Suprapubic skin (tissue), 4 donors: ENCODE results near the gene EGFL7. TPM values are rescaled to one million over a fixed set of nuclear protein-coding genes. Genes with fewer than 3 reads are reported as not detected.
"Not testable (repeated sequence)": the region's sequence is repeated elsewhere in the genome, so short reads cannot be mapped to it uniquely, and the experiment has no call there.

Experiments
- DNase-seq, 2 donors: peaks; one replicate each; pipeline ENCODE4 v3.0.0-alpha.2; 2019; ENCODE audit warnings: low spot score in 2 of 2
- H3K27ac ChIP-seq: fragments of 200-600 bp; sonication (generic); one replicate; pipeline ENCODE4 v1.5.1; 2019
- H3K27me3 ChIP-seq: fragments of 200-600 bp; sonication (generic); one replicate; pipeline ENCODE4 v1.5.1; 2019
- H3K36me3 ChIP-seq: fragments of 200-600 bp; sonication (generic); one replicate; pipeline ENCODE4 v1.5.1; 2019
- H3K4me1 ChIP-seq: fragments of 200-600 bp; sonication (generic); one replicate; pipeline ENCODE4 v1.5.1; 2019
- H3K4me3 ChIP-seq: fragments of 200-600 bp; sonication (generic); one replicate; pipeline ENCODE4 v1.5.1; 2019; ENCODE audit warnings: mild to moderate bottlenecking
- H3K9me3 ChIP-seq: fragments of 200-600 bp; sonication (generic); one replicate; pipeline ENCODE4 v1.5.1; 2019
- EP300 ChIP-seq: sonication (generic); formaldehyde crosslinking; IDR thresholded peaks from one replicate; pipeline ENCODE4 v1.6.1; 2017; ENCODE audit warnings: antibody characterized with exemption
- POLR2A ChIP-seq, 2 donors: fragments of 450-650 bp; IDR thresholded peaks; one replicate each; pipeline ENCODE4 v1.6.1; 2017; ENCODE audit warnings: antibody characterized with exemption in 2 of 2, mild to moderate bottlenecking in 2 of 2, moderate library complexity in 2 of 2
- POLR2AphosphoS5 ChIP-seq, 3 donors: sonication (generic); formaldehyde crosslinking; IDR thresholded peaks; one replicate each; pipeline ENCODE4 v1.6.1; 2017; ENCODE audit warnings: antibody characterized with exemption in 3 of 3
- WGBS: methylation state at CpG from one replicate; pipeline ENCODE4 v1.1.5; 2018; 5-methylcytosine and 5-hydroxymethylcytosine counted together
- total RNA-seq, 4 donors: library from RNA; depleted of rRNA; stranded (reverse); fragments of >200 nt; gene quantifications; one replicate each; pipeline ENCODE4 v1.1.0, GENCODE V29; 2016
- TF ChIP-seq, protein P1 (sequence below), 2 donors: fragments of 200-600 bp in 1 of 2; fragments of 450-650 bp in 1 of 2; sonication (generic) in 1 of 2; IDR thresholded peaks; one replicate each; pipeline ENCODE4 v1.5.1; 2016 to 2019; ENCODE audit warnings: antibody characterized with exemption in 2 of 2, mild to moderate bottlenecking in 1 of 2, moderate library complexity in 1 of 2

EGFL7 gene
- total RNA-seq, 4 donors from 2014 or later = 12.2 to 49.6 (median 28.6) TPM

DNA sequence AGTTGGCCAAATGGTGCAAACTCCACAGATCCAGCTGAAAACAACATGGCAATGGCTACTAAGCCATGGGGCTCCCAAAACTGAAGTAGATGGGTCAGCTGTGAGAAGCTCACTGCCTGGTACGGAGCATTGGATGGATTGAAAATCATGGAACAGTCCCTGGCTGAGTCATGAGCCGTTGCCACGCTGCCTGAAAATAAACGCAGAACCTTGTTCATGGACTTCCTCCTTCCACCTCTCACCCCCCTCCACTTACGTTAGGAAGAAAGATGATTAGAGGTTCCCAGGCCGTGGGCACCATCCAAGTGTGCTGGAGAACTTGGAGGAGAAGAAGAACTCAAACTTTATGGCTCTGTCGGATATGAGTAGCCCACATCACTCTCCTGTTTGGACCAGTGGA, 42.8 kb downstream of the EGFL7 start:
- Histone ChIP-seq H3K36me3 (no peaks in the 10 kb centered on the region), H3K27ac (no peak overlapping the region), H3K4me3 (no peak overlapping the region), H3K4me1 (no peaks in the 10 kb centered on the region), H3K27me3 (peaks cover 11% of the 10 kb centered on the region), H3K9me3 (no peaks in the 10 kb centered on the region)
- TF ChIP-seq EP300 (no peak), POLR2A (IDR thresholded peaks at IDR 0.05) (no peak), POLR2AphosphoS5 (IDR thresholded peaks at IDR 0.05) (no peak)
- TF ChIP-seq, protein P1, sequence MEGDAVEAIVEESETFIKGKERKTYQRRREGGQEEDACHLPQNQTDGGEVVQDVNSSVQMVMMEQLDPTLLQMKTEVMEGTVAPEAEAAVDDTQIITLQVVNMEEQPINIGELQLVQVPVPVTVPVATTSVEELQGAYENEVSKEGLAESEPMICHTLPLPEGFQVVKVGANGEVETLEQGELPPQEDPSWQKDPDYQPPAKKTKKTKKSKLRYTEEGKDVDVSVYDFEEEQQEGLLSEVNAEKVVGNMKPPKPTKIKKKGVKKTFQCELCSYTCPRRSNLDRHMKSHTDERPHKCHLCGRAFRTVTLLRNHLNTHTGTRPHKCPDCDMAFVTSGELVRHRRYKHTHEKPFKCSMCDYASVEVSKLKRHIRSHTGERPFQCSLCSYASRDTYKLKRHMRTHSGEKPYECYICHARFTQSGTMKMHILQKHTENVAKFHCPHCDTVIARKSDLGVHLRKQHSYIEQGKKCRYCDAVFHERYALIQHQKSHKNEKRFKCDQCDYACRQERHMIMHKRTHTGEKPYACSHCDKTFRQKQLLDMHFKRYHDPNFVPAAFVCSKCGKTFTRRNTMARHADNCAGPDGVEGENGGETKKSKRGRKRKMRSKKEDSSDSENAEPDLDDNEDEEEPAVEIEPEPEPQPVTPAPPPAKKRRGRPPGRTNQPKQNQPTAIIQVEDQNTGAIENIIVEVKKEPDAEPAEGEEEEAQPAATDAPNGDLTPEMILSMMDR (IDR thresholded peaks at IDR 0.05) = no peak
- 75% methylated on average over 7 of the region's 7 CpGs for WGBS
- no peak for DNase-seq

DNA sequence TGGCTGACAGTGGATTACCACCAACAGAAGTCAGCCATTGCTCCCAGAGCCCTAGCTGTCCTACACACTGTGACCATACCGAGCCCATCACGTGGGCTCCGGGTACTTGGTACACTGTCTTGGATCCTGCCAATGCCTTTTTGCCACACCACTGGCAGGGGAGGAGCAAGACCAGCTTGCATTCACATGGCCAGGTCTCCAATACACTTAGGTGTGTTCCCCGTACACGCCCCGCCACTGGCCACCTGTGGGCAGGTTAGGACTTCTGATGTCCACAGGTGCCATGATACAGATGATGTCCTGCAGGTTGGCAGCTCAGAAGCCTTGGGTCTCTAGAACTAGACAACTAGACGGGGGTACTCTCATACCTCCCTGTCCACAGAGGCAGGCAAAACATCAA, 44.3 kb downstream of the EGFL7 start:
- Histone ChIP-seq H3K27me3 (peaks cover 5% of the 10 kb centered on the region), H3K4me1 (peaks cover 6% of the 10 kb centered on the region), H3K27ac (no peak overlapping the region), H3K36me3 (no peaks in the 10 kb centered on the region), H3K4me3 (no peak overlapping the region), H3K9me3 (no peaks in the 10 kb centered on the region)
- WGBS = 89% methylated on average over 3 of the region's 7 CpGs
- no peak for DNase-seq
- no peak for TF ChIP-seq POLR2AphosphoS5 (IDR thresholded peaks at IDR 0.05)
- TF ChIP-seq POLR2A (IDR thresholded peaks at IDR 0.05) = no peak
- TF ChIP-seq, protein P1 (IDR thresholded peaks at IDR 0.05) = no peak
- no peak for TF ChIP-seq EP300

DNA sequence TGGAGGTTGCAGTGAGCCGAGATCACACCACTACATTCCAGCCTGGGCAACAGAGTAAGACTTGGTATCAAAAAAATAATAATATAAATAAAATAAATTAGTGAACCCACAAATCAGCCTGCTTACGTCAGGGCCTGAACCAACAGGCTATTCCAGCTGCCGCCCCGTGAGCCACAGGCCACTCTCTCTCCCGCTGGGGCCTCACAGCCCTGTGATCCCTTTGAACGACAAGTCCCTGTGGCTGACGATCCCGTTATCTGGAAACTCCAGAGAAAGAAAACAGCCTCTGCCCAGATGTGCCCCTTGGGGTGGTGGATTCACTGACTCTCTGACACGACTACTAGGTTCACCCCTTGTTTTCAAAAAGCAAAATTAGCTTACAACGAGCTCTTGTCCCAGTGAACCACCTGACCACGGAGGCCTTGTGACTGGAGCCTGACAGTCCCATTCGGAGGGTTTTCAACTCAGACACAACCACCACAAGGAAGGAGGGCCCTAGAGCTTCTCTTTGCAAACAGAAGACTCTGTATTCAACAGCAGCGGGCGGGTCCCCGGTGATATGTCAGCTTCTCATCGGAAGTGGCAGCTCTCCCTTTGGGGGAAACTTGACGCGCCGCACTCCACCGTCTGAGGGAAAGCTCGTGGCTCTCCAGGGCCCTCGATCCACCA, 45.3 kb downstream of the EGFL7 start:
- Histone ChIP-seq H3K9me3 (no peaks in the 10 kb centered on the region), H3K27me3 (peaks cover 12% of the 10 kb centered on the region), H3K27ac (no peak overlapping the region), H3K4me3 (no peak overlapping the region), H3K4me1 (peaks cover 14% of the 10 kb centered on the region), H3K36me3 (no peaks in the 10 kb centered on the region)
- no peak for DNase-seq
- 78% methylated on average over 22 of the region's 22 CpGs for WGBS
- no peak for TF ChIP-seq POLR2AphosphoS5 (IDR thresholded peaks at IDR 0.05)
- TF ChIP-seq EP300 = no peak
- TF ChIP-seq POLR2A (IDR thresholded peaks at IDR 0.05) = no peak
- TF ChIP-seq, protein P1 (IDR thresholded peaks at IDR 0.05) = no peak

DNA sequence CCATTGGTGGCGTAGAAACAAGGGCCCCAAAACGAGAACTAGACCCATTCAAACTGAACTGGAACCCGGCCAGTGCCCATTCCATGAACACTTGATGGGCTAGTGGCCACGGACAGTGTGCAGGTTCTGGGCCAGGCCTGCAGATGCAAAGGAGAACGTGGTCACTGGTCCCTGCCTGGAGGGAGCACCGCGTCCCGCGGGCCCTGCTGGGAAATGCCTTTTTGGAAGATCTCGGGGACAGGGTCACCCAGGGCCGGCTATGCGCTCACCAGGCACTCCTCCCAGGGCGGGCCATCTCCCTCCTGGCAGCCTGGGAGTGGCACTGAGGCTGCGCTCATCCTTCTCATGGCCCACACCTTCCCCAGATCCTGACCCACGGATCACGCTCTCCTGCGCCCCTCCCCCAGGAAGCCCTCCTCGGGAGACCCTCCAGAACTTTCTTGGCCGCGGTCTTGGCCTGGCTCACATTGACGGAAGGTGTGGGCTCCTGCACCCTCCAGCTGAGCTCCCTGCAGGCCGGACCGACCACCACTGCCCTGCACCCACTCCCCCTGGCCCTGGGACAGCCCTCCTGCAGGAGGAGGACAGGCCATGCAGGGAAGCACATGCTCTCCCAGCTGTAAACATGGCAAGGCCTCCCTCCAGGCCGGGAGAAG, 46.9 kb downstream of the EGFL7 start:
- no peak overlapping the region for H3K4me3 ChIP-seq
- H3K9me3 ChIP-seq = no peaks in the 10 kb centered on the region
- H3K27me3 ChIP-seq = peaks cover 22% of the 10 kb centered on the region
- no peak for TF ChIP-seq POLR2AphosphoS5 (IDR thresholded peaks at IDR 0.05)
- TF ChIP-seq, protein P1 (IDR thresholded peaks at IDR 0.05) = no peak
- no peak for TF ChIP-seq POLR2A (IDR thresholded peaks at IDR 0.05)
- no peak for TF ChIP-seq EP300
- no peak overlapping the region for H3K27ac ChIP-seq
- 83% methylated on average over 19 of the region's 24 CpGs for WGBS
- peaks cover 24% of the 10 kb centered on the region for H3K4me1 ChIP-seq
- H3K36me3 ChIP-seq = no peaks in the 10 kb centered on the region
- no peak for DNase-seq

DNA sequence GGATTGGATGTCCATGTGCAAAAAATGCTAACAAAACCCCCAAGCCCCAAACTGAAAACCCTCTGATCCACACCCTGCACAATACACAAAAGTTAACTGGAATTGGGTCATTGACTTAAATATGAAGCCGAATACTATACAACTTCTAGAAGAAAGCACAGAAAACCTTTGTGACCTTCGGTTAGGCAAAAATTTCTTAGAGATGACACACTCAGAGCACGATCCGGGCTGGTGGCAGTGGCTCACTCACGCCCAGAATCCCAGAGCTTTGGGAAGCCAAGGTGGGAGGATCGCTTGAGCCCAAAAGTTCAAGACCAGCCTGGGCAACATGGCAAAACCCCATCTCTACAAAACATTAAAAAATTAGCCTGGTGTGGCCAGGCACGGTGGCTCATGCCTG, 47.8 kb downstream of the EGFL7 start:
- Histone ChIP-seq H3K4me3 (no peak overlapping the region), H3K36me3 (no peaks in the 10 kb centered on the region), H3K27ac (no peak overlapping the region), H3K9me3 (no peaks in the 10 kb centered on the region), H3K4me1 (peaks cover 25% of the 10 kb centered on the region), H3K27me3 (peaks cover 26% of the 10 kb centered on the region)
- 74% methylated on average over 7 of the region's 7 CpGs for WGBS
- TF ChIP-seq EP300 (no peak), POLR2AphosphoS5 (IDR thresholded peaks at IDR 0.05) (no peak), POLR2A (IDR thresholded peaks at IDR 0.05) (no peak)
- TF ChIP-seq, protein P1 (IDR thresholded peaks at IDR 0.05) = no peak
- no peak for DNase-seq

DNA sequence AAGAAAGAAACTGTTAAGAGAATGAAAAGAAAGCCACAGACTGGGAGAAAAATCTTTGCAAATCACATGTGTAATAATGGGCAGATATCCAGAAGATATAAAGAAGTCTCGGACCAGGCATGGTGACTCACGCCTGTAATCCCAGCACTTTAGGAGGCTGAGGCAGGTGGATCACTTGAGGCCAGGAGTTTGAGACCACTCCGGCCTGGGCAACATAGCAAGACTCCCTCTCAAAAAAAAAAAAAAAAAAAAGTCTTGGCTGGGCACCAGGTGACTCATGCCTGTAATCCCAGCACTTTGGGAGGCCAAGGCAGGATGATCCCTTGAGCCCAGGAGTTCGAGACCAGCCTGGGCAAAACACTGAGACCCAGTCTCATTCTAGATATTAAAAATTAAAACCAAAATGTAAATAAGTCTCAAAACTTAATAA, 48.5 kb downstream of the EGFL7 start:
- H3K27me3 ChIP-seq = peaks cover 26% of the 10 kb centered on the region
- not testable (repeated sequence) for H3K27ac ChIP-seq, DNase-seq, H3K4me3 ChIP-seq, H3K36me3 ChIP-seq, H3K9me3 ChIP-seq
- WGBS = 13% methylated on average over 4 of the region's 4 CpGs
- H3K4me1 ChIP-seq = peaks cover 25% of the 10 kb centered on the region
